Parathyroid adenoma (tissue), 2 donors: ENCODE measurements around the gene CCDC17.

Experiments used
- H2AFZ ChIP-seq: fragments of 300-600 bp; sonication (generic); one replicate; pipeline ENCODE4 v1.7.0; 2017; ENCODE audit warnings: antibody characterized with exemption, mild to moderate bottlenecking
- H3K27ac ChIP-seq: fragments of 300-600 bp; sonication (generic); one replicate; pipeline ENCODE4 v1.7.0; 2017
- H3K27me3 ChIP-seq: fragments of 300-600 bp; sonication (generic); one replicate; pipeline ENCODE4 v1.7.0; 2017; ENCODE audit warnings: low read length; ENCODE audit not compliant: control insufficient read depth, insufficient read depth
- H3K36me3 ChIP-seq: fragments of 300-600 bp; sonication (generic); one replicate; pipeline ENCODE4 v1.7.0; 2017; ENCODE audit warnings: low read length; ENCODE audit not compliant: control insufficient read depth, insufficient read depth
- H3K4me1 ChIP-seq: fragments of 300-600 bp; sonication (generic); one replicate; pipeline ENCODE4 v1.7.0; 2017; ENCODE audit warnings: control low read depth
- H3K4me2 ChIP-seq: fragments of 300-600 bp; sonication (generic); one replicate; pipeline ENCODE4 v1.7.0; 2017; ENCODE audit warnings: low read length
- H3K4me3 ChIP-seq: fragments of 300-600 bp; sonication (generic); one replicate; pipeline ENCODE4 v1.7.0; 2017; ENCODE audit warnings: low read depth, low read length
- H3K79me2 ChIP-seq: fragments of 300-600 bp; sonication (generic); one replicate; pipeline ENCODE4 v1.7.0; 2017; ENCODE audit warnings: control low read depth
- H3K9ac ChIP-seq: fragments of 300-600 bp; sonication (generic); one replicate; pipeline ENCODE4 v1.7.0; 2017; ENCODE audit warnings: mild to moderate bottlenecking
- H3K9me3 ChIP-seq: fragments of 300-600 bp; sonication (generic); one replicate; pipeline ENCODE4 v1.7.0; 2017; ENCODE audit warnings: low read length; ENCODE audit not compliant: control insufficient read depth
- TF ChIP-seq, protein P1 (sequence below): fragments of 300-600 bp; sonication (generic); IDR thresholded peaks from one replicate; pipeline ENCODE4 v1.7.0; 2017; ENCODE audit warnings: antibody characterized with exemption, mild to moderate bottlenecking
- donor health status: primary hyperparathyroidism.

Gene CCDC17

DNA sequence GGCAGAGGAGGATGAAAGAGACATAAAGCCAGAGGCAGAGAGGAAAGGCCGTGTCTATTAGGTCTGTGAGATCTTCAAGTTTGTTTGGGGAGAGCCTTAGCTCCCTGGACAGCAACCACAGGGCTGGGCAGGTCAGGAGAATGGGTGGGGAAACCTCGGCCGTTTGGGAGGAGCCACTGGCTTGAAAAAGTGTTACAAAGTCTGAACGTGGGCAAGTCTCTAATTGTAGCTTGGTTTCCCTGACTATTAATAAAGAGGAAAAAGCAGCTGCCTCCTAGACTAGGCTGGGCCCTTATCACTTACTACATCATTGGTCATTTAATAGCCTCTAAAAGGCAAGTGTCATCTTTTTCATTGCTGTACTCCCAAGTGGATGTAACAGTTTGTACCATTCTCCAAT is at the start of gene CCDC17:
TSS of gene CCDC17 (minus strand) at position 83 of the 400 bp plus-strand sequence. CDS start 145 bp downstream, outside the sequence.
- no peaks in the 10 kb centered on the region for H3K27me3 ChIP-seq
- H3K4me3 ChIP-seq, result no peak within 1 kb of the TSS
- H3K4me1 ChIP-seq, result no peaks in the 10 kb centered on the region
- no peaks in the 10 kb centered on the region for H3K9me3 ChIP-seq
- no peak within 1 kb of the TSS for H3K9ac ChIP-seq
- TF ChIP-seq, protein P1, sequence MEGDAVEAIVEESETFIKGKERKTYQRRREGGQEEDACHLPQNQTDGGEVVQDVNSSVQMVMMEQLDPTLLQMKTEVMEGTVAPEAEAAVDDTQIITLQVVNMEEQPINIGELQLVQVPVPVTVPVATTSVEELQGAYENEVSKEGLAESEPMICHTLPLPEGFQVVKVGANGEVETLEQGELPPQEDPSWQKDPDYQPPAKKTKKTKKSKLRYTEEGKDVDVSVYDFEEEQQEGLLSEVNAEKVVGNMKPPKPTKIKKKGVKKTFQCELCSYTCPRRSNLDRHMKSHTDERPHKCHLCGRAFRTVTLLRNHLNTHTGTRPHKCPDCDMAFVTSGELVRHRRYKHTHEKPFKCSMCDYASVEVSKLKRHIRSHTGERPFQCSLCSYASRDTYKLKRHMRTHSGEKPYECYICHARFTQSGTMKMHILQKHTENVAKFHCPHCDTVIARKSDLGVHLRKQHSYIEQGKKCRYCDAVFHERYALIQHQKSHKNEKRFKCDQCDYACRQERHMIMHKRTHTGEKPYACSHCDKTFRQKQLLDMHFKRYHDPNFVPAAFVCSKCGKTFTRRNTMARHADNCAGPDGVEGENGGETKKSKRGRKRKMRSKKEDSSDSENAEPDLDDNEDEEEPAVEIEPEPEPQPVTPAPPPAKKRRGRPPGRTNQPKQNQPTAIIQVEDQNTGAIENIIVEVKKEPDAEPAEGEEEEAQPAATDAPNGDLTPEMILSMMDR, result no peak
- H3K36me3 ChIP-seq, result no peaks in the 10 kb centered on the region
- no peak within 1 kb of the TSS for H2AFZ ChIP-seq
- H3K79me2 ChIP-seq, result no peaks in the 10 kb centered on the region
- H3K4me2 ChIP-seq, result no peak within 1 kb of the TSS
- H3K27ac ChIP-seq, result no peak within 1 kb of the TSS

DNA sequence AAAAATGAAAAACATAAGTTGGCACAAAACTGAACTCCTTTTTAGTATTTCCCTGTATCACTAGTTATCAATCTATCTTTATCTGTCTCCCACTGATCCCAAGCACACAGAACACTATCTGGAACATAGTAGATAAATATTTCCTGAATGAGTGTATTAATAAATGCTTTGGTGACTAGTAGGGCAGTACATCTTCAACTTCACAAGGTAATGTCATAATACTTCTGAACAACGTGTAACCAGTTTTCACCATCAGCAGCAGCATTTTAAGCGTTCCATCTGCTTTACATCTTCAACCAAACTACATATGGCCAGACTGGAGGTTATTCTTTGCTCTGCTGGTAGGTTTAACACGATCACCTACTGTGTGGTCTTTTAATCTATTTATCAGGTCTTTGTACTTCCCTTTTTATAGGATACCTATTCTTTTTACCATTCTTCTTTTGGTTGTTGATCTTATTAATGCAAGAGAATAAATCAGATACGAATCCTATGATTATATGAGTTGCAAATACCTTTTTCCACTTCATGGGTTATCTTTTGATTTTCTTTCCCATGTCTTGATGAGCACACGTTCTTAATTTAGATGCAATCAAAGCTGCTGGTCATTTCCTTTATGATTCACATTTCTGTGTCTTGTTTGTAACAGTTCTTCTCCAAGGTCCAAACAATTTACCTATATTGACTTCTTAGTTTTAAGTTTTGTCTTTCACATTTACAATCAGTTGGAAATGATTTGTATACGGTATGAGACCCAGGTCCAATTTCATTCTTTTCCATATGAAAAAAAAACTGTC is 46.2 kb upstream of the CCDC17 start:
- no peak overlapping the region for H2AFZ ChIP-seq
- peaks cover 3% of the 10 kb centered on the region for H3K4me1 ChIP-seq
- TF ChIP-seq, protein P1, result no peak
- no peaks in the 10 kb centered on the region for H3K27me3 ChIP-seq
- no peak overlapping the region for H3K4me2 ChIP-seq
- H3K9ac ChIP-seq, result no peak overlapping the region
- H3K9me3 ChIP-seq, result no peaks in the 10 kb centered on the region
- H3K27ac ChIP-seq, result no peak overlapping the region
- H3K4me3 ChIP-seq, result no peak overlapping the region
- peaks cover 48% of the 10 kb centered on the region for H3K79me2 ChIP-seq
- H3K36me3 ChIP-seq, result no peaks in the 10 kb centered on the region

DNA sequence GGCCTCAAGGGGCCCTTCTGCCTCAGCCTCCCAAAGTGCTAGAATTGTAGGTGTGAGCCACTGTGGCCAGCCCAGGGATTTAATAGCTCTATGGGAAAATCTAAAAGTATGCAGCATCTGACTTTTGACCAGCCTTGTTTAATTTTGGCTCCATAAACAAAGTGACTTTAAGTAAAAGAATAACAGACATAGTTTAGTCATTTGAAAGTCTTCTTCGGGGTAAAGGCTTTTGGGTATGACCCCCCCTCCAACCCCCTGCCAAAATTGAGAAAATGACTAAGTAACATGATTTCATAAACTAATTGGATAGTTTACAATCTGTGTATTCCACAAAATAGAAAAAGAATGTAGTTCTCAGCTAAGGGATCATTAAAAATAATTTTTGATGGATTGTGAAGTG is 45.5 kb upstream of the CCDC17 start:
- Histone ChIP-seq H2AFZ (no peak overlapping the region), H3K27ac (no peak overlapping the region)

DNA sequence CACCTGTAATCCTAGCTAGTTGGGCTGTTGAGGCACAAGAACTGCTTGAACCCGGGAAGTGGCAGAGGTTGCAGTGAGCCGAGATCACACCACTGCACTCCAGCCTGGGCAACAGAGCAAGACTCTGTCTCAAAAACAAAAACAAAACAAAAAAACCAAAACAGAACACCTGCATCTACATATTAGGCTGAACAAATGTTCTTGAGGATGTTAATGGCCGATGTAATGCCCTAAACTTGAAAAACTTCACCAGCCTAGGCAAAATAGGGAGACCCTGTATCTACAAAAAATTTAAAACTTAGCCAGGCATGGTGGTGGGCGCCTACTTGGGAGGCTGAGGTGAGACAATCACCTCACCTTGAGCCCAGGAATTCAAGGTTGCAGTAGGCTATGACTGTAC is 44.7 kb upstream of the CCDC17 start:
- Histone ChIP-seq H2AFZ (no peak overlapping the region), H3K4me2 (no peak overlapping the region), H3K9ac (no peak overlapping the region), H3K27ac (no peak overlapping the region), H3K36me3 (no peaks in the 10 kb centered on the region), H3K27me3 (no peaks in the 10 kb centered on the region), H3K9me3 (no peaks in the 10 kb centered on the region), H3K4me1 (peaks cover 3% of the 10 kb centered on the region), H3K79me2 (peaks cover 40% of the 10 kb centered on the region), H3K4me3 (no peak overlapping the region)
- TF ChIP-seq, protein P1, result no peak

More for the DNA sequence above, 45.5 kb upstream of the CCDC17 start:
- Histone ChIP-seq H3K4me3 (no peak overlapping the region), H3K4me2 (no peak overlapping the region), H3K27me3 (no peaks in the 10 kb centered on the region), H3K36me3 (no peaks in the 10 kb centered on the region), H3K4me1 (peaks cover 3% of the 10 kb centered on the region), H3K9ac (no peak overlapping the region), H3K79me2 (peaks cover 48% of the 10 kb centered on the region), H3K9me3 (no peaks in the 10 kb centered on the region)
- TF ChIP-seq, protein P1, result no peak
